Osteocyte (in vitro differentiated cells): ENCODE results near the gene NFKBIA. TPM values are rescaled to one million over a fixed set of nuclear protein-coding genes. Genes with fewer than 3 reads are reported as not detected.

ENCODE experiments used
- DNase-seq: peaks from one replicate; pipeline ENCODE4 v3.0.0; 2021; ENCODE audit warnings: mixed read lengths; ENCODE audit not compliant: unreplicated experiment; ENCODE audit errors: extremely low spot score
- H3K27ac Mint-ChIP-seq: one replicate; pipeline ENCODE4 v1.8.0; 2021; ENCODE audit warnings: mild to moderate bottlenecking, mixed read lengths; ENCODE audit not compliant: unreplicated experiment
- H3K27me3 Mint-ChIP-seq: one replicate; pipeline ENCODE4 v1.8.0; 2021; ENCODE audit warnings: mixed read lengths; ENCODE audit not compliant: unreplicated experiment
- H3K36me3 Mint-ChIP-seq: one replicate; pipeline ENCODE4 v1.8.0; 2021; ENCODE audit warnings: mixed read lengths; ENCODE audit not compliant: unreplicated experiment
- H3K4me1 Mint-ChIP-seq: one replicate; pipeline ENCODE4 v1.8.0; 2021; ENCODE audit warnings: mixed read lengths; ENCODE audit not compliant: unreplicated experiment
- H3K4me3 Mint-ChIP-seq: one replicate; pipeline ENCODE4 v1.8.0; 2021; ENCODE audit warnings: mild to moderate bottlenecking, moderate library complexity, mixed read lengths; ENCODE audit not compliant: unreplicated experiment
- H3K9me3 Mint-ChIP-seq: one replicate; pipeline ENCODE4 v1.8.0; 2021; ENCODE audit warnings: mixed read lengths; ENCODE audit not compliant: unreplicated experiment
- CTCF ChIP-seq: fragments of 200-600 bp; sonication (generic); IDR thresholded peaks from 2 replicates; pipeline ENCODE4 v1.5.0; 2021; ENCODE audit warnings: antibody characterized with exemption, mild to moderate bottlenecking, moderate library complexity
- total RNA-seq: library from RNA; stranded (reverse); gene quantifications from 2 replicates; pipeline ENCODE4 v1.2.1, GENCODE V29; 2021

The NFKBIA gene
- total RNA-seq, 1 donor from 2014 or later = 58.9 TPM

- Mint-ChIP-seq H3K27me3 (no peaks in the 10 kb centered on the region), H3K36me3 (no peaks in the 10 kb centered on the region), H3K4me3 (no peak overlapping the region), H3K4me1 (peaks cover 56% of the 10 kb centered on the region), H3K27ac (no peak overlapping the region), H3K9me3 (no peaks in the 10 kb centered on the region)
- no peak for DNase-seq
- no peak for TF ChIP-seq CTCF
These were observed 13.5 kb upstream of the NFKBIA start for GRCh38 chr14:35418093-35418492.

GRCh38 chr14:35416108-35416750, 11.7 kb upstream of the NFKBIA start:
- H3K27me3 Mint-ChIP-seq = no peaks in the 10 kb centered on the region
- peaks cover 57% of the 10 kb centered on the region for H3K4me1 Mint-ChIP-seq
- H3K9me3 Mint-ChIP-seq = no peaks in the 10 kb centered on the region
- H3K36me3 Mint-ChIP-seq = no peaks in the 10 kb centered on the region
- H3K27ac Mint-ChIP-seq = peak overlapping the region; percentile 62
- H3K4me3 Mint-ChIP-seq = no peak overlapping the region
- no peak for DNase-seq
- TF ChIP-seq CTCF = no peak

GRCh38 chr14:35414365-35414764, 9.8 kb upstream of the NFKBIA start:
- H3K9me3 Mint-ChIP-seq = no peaks in the 10 kb centered on the region
- TF ChIP-seq CTCF = no peak
- H3K4me1 Mint-ChIP-seq = peaks cover 46% of the 10 kb centered on the region
- peak overlapping the region; percentile 10 for H3K4me3 Mint-ChIP-seq
- DNase-seq = no peak
- peak overlapping the region; percentile 85 for H3K27ac Mint-ChIP-seq
- no peaks in the 10 kb centered on the region for H3K27me3 Mint-ChIP-seq
- no peaks in the 10 kb centered on the region for H3K36me3 Mint-ChIP-seq

DNA sequence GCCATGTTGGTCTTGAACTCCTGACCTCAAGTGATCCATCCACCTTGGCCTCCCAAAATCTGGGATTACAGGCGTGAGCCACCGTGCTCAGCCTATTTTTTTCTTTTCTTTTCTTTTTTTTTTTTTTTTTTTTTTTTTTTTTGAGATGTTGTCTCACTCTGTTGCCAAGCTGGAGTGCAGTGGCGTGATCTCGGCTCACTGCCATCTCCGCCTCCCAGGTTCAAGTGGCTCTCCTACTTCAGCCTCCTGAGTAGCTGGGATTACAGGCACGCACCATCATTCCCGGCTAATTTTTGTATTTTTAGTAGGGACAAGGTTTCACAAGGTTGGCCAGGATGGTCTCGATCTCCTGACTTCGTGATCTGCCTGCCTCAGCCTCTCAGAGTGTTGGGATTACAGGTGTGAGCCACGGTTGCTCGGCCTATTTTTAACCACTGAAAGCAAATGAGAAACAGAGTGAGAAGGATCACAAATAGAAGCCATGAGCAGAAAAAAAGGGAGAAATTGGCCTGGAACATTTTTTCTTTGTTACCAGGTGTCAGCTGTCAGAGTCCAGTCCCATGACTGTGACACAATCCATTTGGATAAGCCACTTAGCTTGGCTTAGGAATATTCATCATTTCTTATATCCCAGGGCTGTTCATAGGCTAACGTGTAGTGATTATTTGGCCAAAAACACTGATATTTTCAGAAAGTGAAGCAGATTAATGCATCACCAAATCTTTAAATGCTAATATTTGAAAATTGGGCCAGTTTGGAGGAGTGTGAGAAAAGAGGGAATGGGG, 7.9 kb upstream of the NFKBIA start:
- no peak overlapping the region for H3K4me3 Mint-ChIP-seq
- no peaks in the 10 kb centered on the region for H3K9me3 Mint-ChIP-seq
- no peak for TF ChIP-seq CTCF
- no peak for DNase-seq
- H3K36me3 Mint-ChIP-seq = no peaks in the 10 kb centered on the region
- H3K27me3 Mint-ChIP-seq = no peaks in the 10 kb centered on the region
- peaks cover 43% of the 10 kb centered on the region for H3K4me1 Mint-ChIP-seq
- H3K27ac Mint-ChIP-seq = no peak overlapping the region

- TF ChIP-seq CTCF = no peak
- Mint-ChIP-seq H3K9me3 (no peaks in the 10 kb centered on the region), H3K27ac (no peak overlapping the region), H3K4me1 (peaks cover 45% of the 10 kb centered on the region), H3K27me3 (no peaks in the 10 kb centered on the region), H3K4me3 (no peak overlapping the region), H3K36me3 (no peaks in the 10 kb centered on the region)
- no peak for DNase-seq
These were observed 6.3 kb upstream of the NFKBIA start for GRCh38 chr14:35410858-35411257.
